Neural cell (in vitro differentiated cells): ENCODE results near the gene GEMIN5. TPM values are rescaled to one million over a fixed set of nuclear protein-coding genes. Genes with fewer than 3 reads are reported as not detected.
"Not testable (repeated sequence)": the region's sequence is repeated elsewhere in the genome, so short reads cannot be mapped to it uniquely, and the experiment has no call there.

ENCODE experiments used
- H2AFZ ChIP-seq: fragments of 200-600, 300-800 bp; sonication (generic), shearing (Covaris generic); 2 replicates; pipeline ENCODE4 v1.6.0; 2014; ENCODE audit warnings: low read depth, mild to moderate bottlenecking, antibody characterized with exemption, low read length, moderate library complexity
- H3F3A ChIP-seq: fragments of 200-600 bp; shearing (Covaris generic); 2 replicates; pipeline ENCODE4 v1.6.1; 2016; ENCODE audit warnings: mild to moderate bottlenecking, moderate library complexity, mixed read lengths, antibody characterized with exemption, low read length; ENCODE audit not compliant: insufficient read depth, poor library complexity, severe bottlenecking
- H3K27ac ChIP-seq: fragments of 200-600, 300-800 bp; sonication (generic), shearing (Covaris generic); 2 replicates; pipeline ENCODE4 v1.5.1; 2014; ENCODE audit warnings: mild to moderate bottlenecking, low read length, moderate library complexity
- H3K27me3 ChIP-seq: fragments of 300-800, 200-600 bp; sonication (generic), shearing (Covaris generic); 2 replicates; pipeline ENCODE4 v1.6.0; 2014; ENCODE audit warnings: mild to moderate bottlenecking, low read depth, low read length, moderate library complexity; ENCODE audit not compliant: insufficient read depth
- H3K36me3 ChIP-seq: fragments of 300-800, 200-600 bp; sonication (generic), shearing (Covaris generic); 2 replicates; pipeline ENCODE4 v1.5.1; 2014; ENCODE audit warnings: mild to moderate bottlenecking, antibody characterized with exemption, low read length, moderate library complexity; ENCODE audit not compliant: insufficient read depth
- H3K4me2 ChIP-seq: fragments of 300-800, 200-600 bp; sonication (generic), shearing (Covaris generic); 2 replicates; pipeline ENCODE4 v1.6.0; 2014; ENCODE audit warnings: mild to moderate bottlenecking, low read length
- H3K4me3 ChIP-seq: fragments of 300-800, 200-600 bp; sonication (generic), shearing (Covaris generic); 2 replicates; pipeline ENCODE4 v1.5.1; 2014; ENCODE audit warnings: mild to moderate bottlenecking, low read length, moderate library complexity
- H3K79me2 ChIP-seq: fragments of 200-600 bp; shearing (Covaris generic); replicated peaks from 2 replicates; pipeline ENCODE4 v1.6.0; 2014; ENCODE audit warnings: mild to moderate bottlenecking, low read length, moderate library complexity; ENCODE audit not compliant: insufficient read depth
- H3K9ac ChIP-seq: fragments of 300-800, 200-600 bp; sonication (generic), shearing (Covaris generic); 2 replicates; pipeline ENCODE4 v1.6.1; 2016; ENCODE audit warnings: mild to moderate bottlenecking, low read length, mixed read lengths
- H3K9me2 ChIP-seq: fragments of 200-600 bp; shearing (Covaris generic); 2 replicates; pipeline ENCODE4 v1.6.1; 2016; ENCODE audit warnings: mild to moderate bottlenecking, low read length, mixed read lengths; ENCODE audit not compliant: insufficient read depth
- H3K9me3 ChIP-seq: fragments of 200-600, 300-800 bp; sonication (generic), shearing (Covaris generic); 2 replicates; pipeline ENCODE4 v1.6.1; 2016; ENCODE audit warnings: mild to moderate bottlenecking, mixed run types, low read length, moderate library complexity, mixed read lengths
- H4K20me1 ChIP-seq: fragments of 200-600 bp; shearing (Covaris generic); 2 replicates; pipeline ENCODE4 v1.6.1; 2016; ENCODE audit warnings: mild to moderate bottlenecking, mixed run types; ENCODE audit not compliant: insufficient read depth
- EP300 ChIP-seq: fragments of 450-650 bp; conservative IDR thresholded peaks from 2 replicates; pipeline ENCODE4 v1.6.1; 2014; ENCODE audit warnings: antibody characterized with exemption, mild to moderate bottlenecking, moderate library complexity; ENCODE audit not compliant: poor library complexity, severe bottlenecking
- EZH2 ChIP-seq: fragments of 200-600, 300-800 bp; shearing (Covaris generic), sonication (generic); IDR thresholded peaks from 2 replicates; pipeline ENCODE4 v1.6.1; 2014; ENCODE audit warnings: antibody characterized with exemption, low read length, borderline replicate concordance, mild to moderate bottlenecking; ENCODE audit not compliant: insufficient read depth, poor library complexity, severe bottlenecking
- MXI1 ChIP-seq: fragments of 450-650 bp; conservative IDR thresholded peaks from 2 replicates; pipeline ENCODE4 v1.6.1; 2014; ENCODE audit warnings: antibody characterized with exemption, mild to moderate bottlenecking; ENCODE audit not compliant: poor library complexity, severe bottlenecking
- RAD21 ChIP-seq: fragments of 450-650 bp; conservative IDR thresholded peaks from 2 replicates; pipeline ENCODE4 v1.6.1; 2014; ENCODE audit warnings: antibody characterized with exemption, mild to moderate bottlenecking, moderate library complexity
- SMC3 ChIP-seq: fragments of 450-650 bp; conservative IDR thresholded peaks from 2 replicates; pipeline ENCODE4 v1.6.1; 2014; ENCODE audit warnings: antibody characterized with exemption, mild to moderate bottlenecking, moderate library complexity; ENCODE audit not compliant: poor library complexity
- TAF1 ChIP-seq: IDR thresholded peaks from 2 replicates; pipeline ENCODE4 v1.6.1; 2012; ENCODE audit warnings: low read depth
- polyA plus RNA-seq: library from polyadenylated mRNA; depleted of rRNA; stranded (reverse); fragments of >200 nt; gene quantifications from 2 replicates; pipeline ENCODE4 v1.2.3, GENCODE V29; 2014
- TF ChIP-seq, protein P1 (sequence below): fragments of 450-650 bp; IDR thresholded peaks from 2 replicates; pipeline ENCODE4 v1.5.1; 2014; ENCODE audit warnings: antibody characterized with exemption, mild to moderate bottlenecking, moderate library complexity; ENCODE audit not compliant: poor library complexity, severe bottlenecking
- TF ChIP-seq, protein P2 (sequence below): IDR thresholded peaks from 2 replicates; pipeline ENCODE4 v1.6.1; 2012; ENCODE audit warnings: borderline replicate concordance

Gene GEMIN5
- polyA plus RNA-seq, 1 donor from 2014 or later, result 13.0 TPM

DNA sequence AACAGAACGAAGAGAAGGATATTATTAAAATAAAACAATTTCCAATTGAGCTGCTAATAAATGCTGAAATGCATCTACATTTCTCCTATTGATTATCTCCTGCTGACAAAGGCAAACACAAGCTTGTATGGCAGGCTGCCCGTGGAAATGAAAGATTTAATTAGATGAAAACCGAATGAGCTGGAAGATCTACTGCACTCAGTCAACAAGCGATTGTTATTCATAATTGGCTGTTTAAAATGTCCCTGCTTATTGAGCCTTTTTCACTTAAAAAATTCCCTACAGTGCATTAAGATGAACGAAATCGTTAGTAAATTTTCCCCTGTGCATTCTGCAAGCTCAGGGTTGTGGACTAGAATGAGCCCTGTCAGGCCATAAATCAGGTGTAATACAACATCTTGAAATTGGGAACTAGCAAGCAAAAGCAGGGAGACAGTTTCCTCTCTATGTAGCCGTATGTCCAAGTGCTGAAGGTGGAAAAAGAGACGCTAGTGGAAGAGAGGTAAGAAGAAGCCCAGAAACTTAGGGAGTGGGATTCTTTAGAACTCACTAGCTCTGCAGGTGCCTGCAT, 47.0 kb upstream of the GEMIN5 start:
- Histone ChIP-seq H3K9me2 (no peaks in the 10 kb centered on the region), H3K36me3 (no peaks in the 10 kb centered on the region), H3K27me3 (no peaks in the 10 kb centered on the region), H4K20me1 (no peaks in the 10 kb centered on the region), H3K9me3 (no peaks in the 10 kb centered on the region), H3K9ac (no peak overlapping the region), H3K4me3 (no peak overlapping the region), H3K4me2 (no peak overlapping the region), H3K79me2 (no peaks in the 10 kb centered on the region), H3K27ac (no peak overlapping the region), H3F3A (no peaks in the 10 kb centered on the region), H2AFZ (no peak overlapping the region)
- no peak for TF ChIP-seq MXI1
- no peak for TF ChIP-seq EP300
- no peak for TF ChIP-seq TAF1

DNA sequence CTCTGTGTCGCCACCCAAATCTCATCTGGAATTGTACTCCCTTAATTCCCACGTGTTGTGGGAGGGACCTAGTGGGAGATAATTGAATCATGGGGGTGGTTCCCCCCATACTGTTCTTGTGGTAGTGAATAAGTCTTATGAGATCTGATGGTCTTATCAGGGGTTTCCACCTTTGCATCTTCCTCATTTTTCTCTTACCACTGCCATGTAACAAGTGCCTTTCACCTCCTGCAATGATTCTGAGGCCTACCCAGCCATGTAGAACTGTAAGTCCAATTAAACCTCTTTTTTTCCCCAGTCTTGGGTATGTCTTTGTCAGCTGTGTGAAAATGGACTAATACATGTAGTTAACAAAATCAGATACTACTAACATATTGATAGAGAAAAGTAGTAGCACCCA, 40.3 kb upstream of the GEMIN5 start:
- H3K9ac ChIP-seq, H3K9me3 ChIP-seq, H3K4me3 ChIP-seq, H2AFZ ChIP-seq, H3K36me3 ChIP-seq, H3K9me2 ChIP-seq, H3K4me2 ChIP-seq, H3K27me3 ChIP-seq, H3F3A ChIP-seq, H3K79me2 ChIP-seq, H3K27ac ChIP-seq, H4K20me1 ChIP-seq: not testable (repeated sequence)

DNA sequence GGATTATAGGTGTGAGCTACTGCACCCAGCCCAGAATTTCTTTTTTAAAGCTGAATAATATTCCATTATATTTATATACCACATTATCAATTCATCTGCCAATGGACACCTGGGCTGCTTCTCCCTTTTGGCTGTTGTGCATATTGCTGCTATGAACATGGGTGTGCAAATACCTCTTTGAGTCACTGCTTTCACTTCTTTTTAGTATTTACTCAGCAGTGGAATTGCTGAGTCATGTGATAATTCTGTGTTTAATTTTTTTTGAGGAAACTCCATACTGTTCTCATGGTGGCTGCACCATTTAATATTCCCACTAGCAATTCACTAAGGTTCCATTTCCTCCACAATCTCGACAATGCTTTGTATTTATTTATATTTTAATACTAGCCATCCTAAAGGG, 39.4 kb upstream of the GEMIN5 start:
- H3K27me3 ChIP-seq, result no peaks in the 10 kb centered on the region
- H3K27ac ChIP-seq, result no peak overlapping the region
- H3K4me3 ChIP-seq, result no peak overlapping the region
- H3K36me3 ChIP-seq, result no peaks in the 10 kb centered on the region
- no peaks in the 10 kb centered on the region for H4K20me1 ChIP-seq
- no peaks in the 10 kb centered on the region for H3K9me2 ChIP-seq
- H3K79me2 ChIP-seq, result no peaks in the 10 kb centered on the region
- no peaks in the 10 kb centered on the region for H3K9me3 ChIP-seq
- no peak overlapping the region for H3K9ac ChIP-seq
- TF ChIP-seq TAF1 (no peak), EP300 (no peak), RAD21 (no peak), SMC3 (no peak), EZH2 (no peak), MXI1 (no peak)
- TF ChIP-seq, protein P1, sequence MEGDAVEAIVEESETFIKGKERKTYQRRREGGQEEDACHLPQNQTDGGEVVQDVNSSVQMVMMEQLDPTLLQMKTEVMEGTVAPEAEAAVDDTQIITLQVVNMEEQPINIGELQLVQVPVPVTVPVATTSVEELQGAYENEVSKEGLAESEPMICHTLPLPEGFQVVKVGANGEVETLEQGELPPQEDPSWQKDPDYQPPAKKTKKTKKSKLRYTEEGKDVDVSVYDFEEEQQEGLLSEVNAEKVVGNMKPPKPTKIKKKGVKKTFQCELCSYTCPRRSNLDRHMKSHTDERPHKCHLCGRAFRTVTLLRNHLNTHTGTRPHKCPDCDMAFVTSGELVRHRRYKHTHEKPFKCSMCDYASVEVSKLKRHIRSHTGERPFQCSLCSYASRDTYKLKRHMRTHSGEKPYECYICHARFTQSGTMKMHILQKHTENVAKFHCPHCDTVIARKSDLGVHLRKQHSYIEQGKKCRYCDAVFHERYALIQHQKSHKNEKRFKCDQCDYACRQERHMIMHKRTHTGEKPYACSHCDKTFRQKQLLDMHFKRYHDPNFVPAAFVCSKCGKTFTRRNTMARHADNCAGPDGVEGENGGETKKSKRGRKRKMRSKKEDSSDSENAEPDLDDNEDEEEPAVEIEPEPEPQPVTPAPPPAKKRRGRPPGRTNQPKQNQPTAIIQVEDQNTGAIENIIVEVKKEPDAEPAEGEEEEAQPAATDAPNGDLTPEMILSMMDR, result no peak
- TF ChIP-seq, protein P2, sequence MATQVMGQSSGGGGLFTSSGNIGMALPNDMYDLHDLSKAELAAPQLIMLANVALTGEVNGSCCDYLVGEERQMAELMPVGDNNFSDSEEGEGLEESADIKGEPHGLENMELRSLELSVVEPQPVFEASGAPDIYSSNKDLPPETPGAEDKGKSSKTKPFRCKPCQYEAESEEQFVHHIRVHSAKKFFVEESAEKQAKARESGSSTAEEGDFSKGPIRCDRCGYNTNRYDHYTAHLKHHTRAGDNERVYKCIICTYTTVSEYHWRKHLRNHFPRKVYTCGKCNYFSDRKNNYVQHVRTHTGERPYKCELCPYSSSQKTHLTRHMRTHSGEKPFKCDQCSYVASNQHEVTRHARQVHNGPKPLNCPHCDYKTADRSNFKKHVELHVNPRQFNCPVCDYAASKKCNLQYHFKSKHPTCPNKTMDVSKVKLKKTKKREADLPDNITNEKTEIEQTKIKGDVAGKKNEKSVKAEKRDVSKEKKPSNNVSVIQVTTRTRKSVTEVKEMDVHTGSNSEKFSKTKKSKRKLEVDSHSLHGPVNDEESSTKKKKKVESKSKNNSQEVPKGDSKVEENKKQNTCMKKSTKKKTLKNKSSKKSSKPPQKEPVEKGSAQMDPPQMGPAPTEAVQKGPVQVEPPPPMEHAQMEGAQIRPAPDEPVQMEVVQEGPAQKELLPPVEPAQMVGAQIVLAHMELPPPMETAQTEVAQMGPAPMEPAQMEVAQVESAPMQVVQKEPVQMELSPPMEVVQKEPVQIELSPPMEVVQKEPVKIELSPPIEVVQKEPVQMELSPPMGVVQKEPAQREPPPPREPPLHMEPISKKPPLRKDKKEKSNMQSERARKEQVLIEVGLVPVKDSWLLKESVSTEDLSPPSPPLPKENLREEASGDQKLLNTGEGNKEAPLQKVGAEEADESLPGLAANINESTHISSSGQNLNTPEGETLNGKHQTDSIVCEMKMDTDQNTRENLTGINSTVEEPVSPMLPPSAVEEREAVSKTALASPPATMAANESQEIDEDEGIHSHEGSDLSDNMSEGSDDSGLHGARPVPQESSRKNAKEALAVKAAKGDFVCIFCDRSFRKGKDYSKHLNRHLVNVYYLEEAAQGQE, result no peak
- no peak overlapping the region for H3K4me2 ChIP-seq
- H2AFZ ChIP-seq, result no peak overlapping the region
- peaks cover 5% of the 10 kb centered on the region for H3F3A ChIP-seq

DNA sequence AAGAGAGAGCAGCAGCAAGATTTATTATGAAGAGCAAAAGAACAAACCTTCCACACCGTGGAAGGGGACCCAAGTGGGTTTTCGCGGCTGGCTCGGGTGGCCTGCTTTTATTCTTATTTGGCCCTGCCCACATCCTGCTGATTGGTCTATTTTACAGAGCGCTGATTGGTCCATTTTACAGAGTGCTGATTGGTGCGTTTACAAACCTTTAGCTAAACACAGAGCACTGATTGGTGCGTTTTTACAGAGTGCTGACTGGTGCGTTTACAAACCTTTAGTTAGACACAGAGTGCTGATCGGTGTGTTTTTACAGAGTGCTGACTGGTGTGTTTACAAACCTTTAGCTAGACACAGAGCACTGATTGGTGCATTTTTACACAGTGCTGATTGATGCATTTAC, 38.1 kb upstream of the GEMIN5 start:
- H3K4me2 ChIP-seq, H2AFZ ChIP-seq, H3K9me2 ChIP-seq, H3K79me2 ChIP-seq, H3K36me3 ChIP-seq, H3K9ac ChIP-seq, H4K20me1 ChIP-seq, H3F3A ChIP-seq, H3K27me3 ChIP-seq, H3K27ac ChIP-seq, H3K4me3 ChIP-seq, H3K9me3 ChIP-seq: not testable (repeated sequence)
